Measurements from ENCODE around the gene ARHGEF37. TPM values are rescaled to one million over a fixed set of nuclear protein-coding genes. Genes with fewer than 3 reads are reported as not detected.

ARHGEF37 gene
- total RNA-seq, 1 donor from 2014 or later: 2.3 TPM

DNA sequence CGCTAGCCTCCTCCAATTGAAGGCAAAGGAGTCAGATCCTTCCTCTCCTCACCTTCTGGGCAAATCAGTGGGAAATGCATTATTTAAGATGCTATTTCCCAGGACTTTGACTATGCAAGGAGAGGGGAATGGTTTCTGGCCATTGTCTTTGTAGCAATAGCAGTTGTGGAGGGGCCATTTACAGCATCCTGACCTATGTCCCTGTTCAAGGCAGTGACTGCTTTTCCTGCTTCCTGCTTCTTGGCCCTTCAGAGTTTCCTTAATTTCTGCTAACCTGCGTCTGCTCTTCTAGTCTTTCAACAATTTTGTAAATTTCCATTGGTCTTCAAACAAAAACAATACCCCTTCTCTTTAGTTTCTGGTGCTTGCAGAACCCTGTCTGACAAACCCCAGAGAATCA is 76.0 kb downstream of the ARHGEF37 start:
- Mint-ChIP-seq H3K4me1 (no peaks in the 10 kb centered on the region), H3K4me3 (no peak overlapping the region), H3K36me3 (ENCODE audit: low read depth) (no peaks in the 10 kb centered on the region), H3K27ac (ENCODE audit: unreplicated experiment) (no peak overlapping the region), H3K27me3 (ENCODE audit: low read depth) (no peaks in the 10 kb centered on the region), H3K9me3 (peaks cover 5% of the 10 kb centered on the region)
- DNase-seq (ENCODE audit: low read depth, low spot score): no peak
- TF ChIP-seq, protein P1, sequence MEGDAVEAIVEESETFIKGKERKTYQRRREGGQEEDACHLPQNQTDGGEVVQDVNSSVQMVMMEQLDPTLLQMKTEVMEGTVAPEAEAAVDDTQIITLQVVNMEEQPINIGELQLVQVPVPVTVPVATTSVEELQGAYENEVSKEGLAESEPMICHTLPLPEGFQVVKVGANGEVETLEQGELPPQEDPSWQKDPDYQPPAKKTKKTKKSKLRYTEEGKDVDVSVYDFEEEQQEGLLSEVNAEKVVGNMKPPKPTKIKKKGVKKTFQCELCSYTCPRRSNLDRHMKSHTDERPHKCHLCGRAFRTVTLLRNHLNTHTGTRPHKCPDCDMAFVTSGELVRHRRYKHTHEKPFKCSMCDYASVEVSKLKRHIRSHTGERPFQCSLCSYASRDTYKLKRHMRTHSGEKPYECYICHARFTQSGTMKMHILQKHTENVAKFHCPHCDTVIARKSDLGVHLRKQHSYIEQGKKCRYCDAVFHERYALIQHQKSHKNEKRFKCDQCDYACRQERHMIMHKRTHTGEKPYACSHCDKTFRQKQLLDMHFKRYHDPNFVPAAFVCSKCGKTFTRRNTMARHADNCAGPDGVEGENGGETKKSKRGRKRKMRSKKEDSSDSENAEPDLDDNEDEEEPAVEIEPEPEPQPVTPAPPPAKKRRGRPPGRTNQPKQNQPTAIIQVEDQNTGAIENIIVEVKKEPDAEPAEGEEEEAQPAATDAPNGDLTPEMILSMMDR (conservative IDR thresholded peaks at IDR 0.05): no peak

DNA sequence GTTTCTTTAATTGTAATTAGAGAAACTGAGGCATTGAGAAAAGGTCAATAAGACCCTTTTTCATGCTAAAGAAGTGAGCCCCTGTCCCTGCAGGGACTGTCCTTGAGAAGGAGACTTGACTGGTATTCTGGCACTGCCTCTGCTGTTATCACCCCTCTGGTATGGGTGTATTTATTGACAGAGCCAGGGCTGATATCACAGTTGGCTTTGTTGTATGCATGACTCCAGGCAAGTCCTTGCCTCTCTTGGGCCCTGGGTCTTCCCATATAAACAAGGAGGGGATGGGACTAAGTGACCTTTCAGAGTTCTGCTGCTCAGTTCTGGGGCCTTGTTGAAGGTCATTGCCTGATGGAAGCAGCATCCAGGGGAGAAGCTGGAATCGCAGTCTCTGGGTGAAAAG is 77.0 kb downstream of the ARHGEF37 start:
- no peak for DNase-seq (ENCODE audit: low read depth, low spot score)
- TF ChIP-seq, protein P1 (conservative IDR thresholded peaks at IDR 0.05): no peak

DNA sequence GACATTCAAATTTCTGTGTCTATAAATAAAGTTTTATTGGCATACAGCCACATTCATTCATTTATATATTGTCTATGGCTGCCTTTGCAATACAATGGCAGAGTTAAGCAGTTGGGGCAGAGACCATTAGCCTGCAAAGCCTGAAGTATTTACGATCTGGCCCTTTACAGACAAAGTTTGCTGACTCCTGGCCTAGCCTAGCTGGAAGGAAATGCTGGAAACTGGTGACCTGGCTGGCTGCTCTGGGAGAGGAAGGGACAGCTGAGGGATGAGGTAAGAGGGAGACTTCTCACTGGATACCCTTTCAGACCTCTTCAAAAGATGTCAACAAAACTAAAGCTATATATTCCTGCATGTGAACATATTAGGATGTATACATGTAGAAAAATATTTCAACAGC is 82.8 kb downstream of the ARHGEF37 start:
- Mint-ChIP-seq H3K9me3 (peaks cover 4% of the 10 kb centered on the region), H3K4me3 (no peak overlapping the region), H3K27ac (ENCODE audit: unreplicated experiment) (no peak overlapping the region), H3K27me3 (ENCODE audit: low read depth) (no peaks in the 10 kb centered on the region), H3K4me1 (no peaks in the 10 kb centered on the region), H3K36me3 (ENCODE audit: low read depth) (no peaks in the 10 kb centered on the region)
- no peak for DNase-seq (ENCODE audit: low read depth, low spot score)
- TF ChIP-seq, protein P1 (conservative IDR thresholded peaks at IDR 0.05): no peak

More for the DNA sequence above, 77.0 kb downstream of the ARHGEF37 start:
- Mint-ChIP-seq H3K27ac (ENCODE audit: unreplicated experiment) (no peak overlapping the region), H3K4me3 (no peak overlapping the region), H3K4me1 (no peaks in the 10 kb centered on the region), H3K36me3 (ENCODE audit: low read depth) (no peaks in the 10 kb centered on the region), H3K27me3 (ENCODE audit: low read depth) (no peaks in the 10 kb centered on the region), H3K9me3 (peaks cover 5% of the 10 kb centered on the region)

DNA sequence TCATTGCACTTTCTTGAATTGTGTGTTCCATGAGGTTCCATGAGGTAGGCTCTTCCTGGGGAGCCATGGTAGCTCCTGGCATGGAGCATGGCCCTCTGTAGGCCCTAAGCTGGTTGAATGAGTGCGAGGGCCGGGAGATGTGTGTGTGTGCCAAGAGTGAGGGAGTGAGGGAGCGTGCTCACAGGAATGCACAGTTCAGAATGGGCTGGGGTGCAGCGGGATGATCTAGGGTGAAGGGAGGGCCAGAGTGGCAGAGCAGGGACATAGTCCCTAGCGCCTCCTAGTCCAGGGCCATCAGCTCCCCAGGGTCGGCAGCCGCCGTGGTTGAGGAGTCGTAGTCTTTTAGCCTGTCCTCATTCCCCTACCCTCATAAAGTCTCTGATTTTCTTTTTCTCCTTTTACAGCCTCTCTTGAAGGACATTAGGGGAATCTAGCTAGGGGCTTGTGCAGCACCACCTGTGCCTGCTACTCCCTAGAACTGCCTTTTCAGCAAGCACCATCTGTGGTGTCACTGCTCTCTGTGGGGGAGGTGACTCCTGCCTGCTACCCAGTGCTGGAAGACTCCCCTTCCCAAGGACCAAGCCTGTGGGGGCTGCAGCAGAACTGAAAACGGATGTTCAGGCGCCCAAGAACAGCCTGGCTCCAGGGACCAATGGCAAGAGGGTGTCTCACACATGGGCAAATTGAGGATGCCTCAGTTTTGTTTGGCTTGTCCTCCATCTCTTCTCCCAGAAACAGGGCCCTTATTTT is 83.5 kb downstream of the ARHGEF37 start:
- Mint-ChIP-seq H3K4me1 (no peaks in the 10 kb centered on the region), H3K27ac (ENCODE audit: unreplicated experiment) (peak overlapping the region; percentile 62), H3K9me3 (peaks cover 4% of the 10 kb centered on the region), H3K36me3 (ENCODE audit: low read depth) (no peaks in the 10 kb centered on the region), H3K27me3 (ENCODE audit: low read depth) (no peaks in the 10 kb centered on the region), H3K4me3 (no peak overlapping the region)
- TF ChIP-seq, protein P1 (conservative IDR thresholded peaks at IDR 0.05): no peak
- DNase-seq (ENCODE audit: low read depth, low spot score): no peak

DNA sequence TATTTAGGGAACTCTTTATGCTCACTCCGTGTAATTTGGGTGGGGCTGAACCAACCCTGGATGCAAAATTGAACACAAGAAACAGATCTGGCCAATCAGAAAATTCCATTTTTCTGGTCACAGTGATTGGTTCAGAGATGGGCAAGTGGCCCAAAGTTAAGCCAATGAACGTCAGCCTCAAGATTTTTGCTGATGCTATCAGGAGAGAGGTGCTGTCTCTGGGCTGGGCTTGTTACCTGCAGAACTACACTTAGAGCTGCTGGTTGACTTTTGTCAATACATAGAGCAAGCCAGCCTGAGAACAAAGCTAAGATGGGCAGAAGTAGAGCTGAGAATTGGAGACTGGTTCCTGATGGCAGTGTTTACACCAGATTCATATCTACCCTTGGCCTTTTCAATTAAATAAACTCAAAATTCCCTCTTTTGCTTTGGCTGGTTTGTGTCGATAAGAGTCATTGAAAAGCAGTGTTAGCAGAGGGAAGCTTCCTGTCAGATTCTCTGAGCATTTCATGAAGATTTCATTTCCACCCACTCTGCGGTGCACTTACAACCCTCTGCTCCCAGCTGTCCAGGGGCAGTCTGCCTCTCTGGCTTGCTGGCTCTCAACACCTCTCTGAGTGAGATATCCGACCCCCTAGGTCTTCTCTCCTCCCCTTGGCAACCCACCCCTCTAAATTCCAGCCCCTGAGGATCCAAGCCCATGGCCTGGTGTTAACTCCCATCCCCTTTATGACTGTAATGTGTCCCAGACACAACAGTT is 84.3 kb downstream of the ARHGEF37 start:
- H3K27ac Mint-ChIP-seq (ENCODE audit: unreplicated experiment): no peak overlapping the region
- H3K4me1 Mint-ChIP-seq: no peaks in the 10 kb centered on the region
- TF ChIP-seq, protein P1 (conservative IDR thresholded peaks at IDR 0.05): no peak
- H3K9me3 Mint-ChIP-seq: peaks cover 4% of the 10 kb centered on the region
- no peaks in the 10 kb centered on the region for H3K36me3 Mint-ChIP-seq (ENCODE audit: low read depth)
- H3K27me3 Mint-ChIP-seq (ENCODE audit: low read depth): no peaks in the 10 kb centered on the region
- no peak for DNase-seq (ENCODE audit: low read depth, low spot score)
- H3K4me3 Mint-ChIP-seq: no peak overlapping the region
